HepG2 (cell line): Measurements from ENCODE around the gene DNAJC28. TPM values are rescaled to one million over a fixed set of nuclear protein-coding genes. Genes with fewer than 3 reads are reported as not detected.
A peak's percentile ranks its signal among the peaks of the same experiment; 100 is the strongest.

Experiments
- BRD4 ChIP-seq: sonication (generic); formaldehyde crosslinking; IDR thresholded peaks from 2 replicates; pipeline ENCODE4 v1.4.0; 2020; ENCODE audit warnings: missing genetic modification reagents
- CREB1 ChIP-seq, 2 experiments: fragments of 450-650 bp in 1 of 2; IDR thresholded peaks; 2 replicates each; pipeline ENCODE4 v1.6.1; 2016 to 2017; ENCODE audit warnings: control low read depth in 1 of 2, mild to moderate bottlenecking in 1 of 2, missing compliant biosample characterization in 1 of 2, missing genetic modification characterization in 1 of 2
- CREM ChIP-seq, 2 experiments: sonication (generic) in 1 of 2; formaldehyde crosslinking in 1 of 2; IDR thresholded peaks; 2 replicates each; pipeline versions ENCODE4 v1.4.0 to v1.6.1; 2016 to 2020; ENCODE audit warnings: antibody characterized with exemption in 1 of 2, mild to moderate bottlenecking in 1 of 2, missing genetic modification reagents in 1 of 2
- GABPB1 ChIP-seq: IDR thresholded peaks from 2 replicates; pipeline ENCODE4 v1.6.1; 2016; ENCODE audit warnings: mild to moderate bottlenecking, missing genetic modification reagents, moderate library complexity, missing compliant biosample characterization
- MED1 ChIP-seq: sonication (generic); formaldehyde crosslinking; IDR thresholded peaks from 2 replicates; pipeline ENCODE4 v1.4.0; 2020; ENCODE audit warnings: missing genetic modification reagents
- MEIS1 ChIP-seq: sonication (generic); formaldehyde crosslinking; IDR thresholded peaks from 2 replicates; pipeline ENCODE4 v1.9.0; 2021; ENCODE audit warnings: mild to moderate bottlenecking, missing genetic modification reagents, moderate library complexity, borderline replicate concordance
- SIX4 ChIP-seq: sonication (generic); formaldehyde crosslinking; IDR thresholded peaks from 2 replicates; pipeline ENCODE4 v1.4.0; 2020; ENCODE audit warnings: missing genetic modification reagents
- SRF ChIP-seq: IDR thresholded peaks from 2 replicates; pipeline ENCODE4 v1.6.1; 2011; ENCODE audit warnings: mild to moderate bottlenecking, low read depth, low read length, moderate library complexity
- ZMYM2 ChIP-seq: sonication (generic); formaldehyde crosslinking; IDR thresholded peaks from 2 replicates; pipeline ENCODE4 v1.8.0; 2022; ENCODE audit warnings: mild to moderate bottlenecking, missing genetic modification reagents
- ZNF430 ChIP-seq: sonication (generic); formaldehyde crosslinking; IDR thresholded peaks from 2 replicates; pipeline ENCODE4 v1.9.0; 2021; ENCODE audit warnings: mild to moderate bottlenecking, missing genetic modification reagents
- ZNF556 ChIP-seq: sonication (generic); formaldehyde crosslinking; IDR thresholded peaks from 2 replicates; pipeline ENCODE4 v1.4.0; 2020; ENCODE audit warnings: mild to moderate bottlenecking, missing genetic modification reagents, borderline replicate concordance
- ZNF782 ChIP-seq: sonication (generic); formaldehyde crosslinking; IDR thresholded peaks from 2 replicates; pipeline ENCODE4 v1.4.0; 2020; ENCODE audit warnings: missing genetic modification reagents, mild to moderate bottlenecking, borderline replicate concordance
- polyA plus RNA-seq, 8 experiments: library from polyadenylated mRNA; depleted of rRNA in 3 of 8; stranded (reverse) in 7 of 8; unstranded in 1 of 8; fragments of >200 nt; fragmentation: Illumina TruSeq in 4 of 8; extraction: Trizol in 4 of 8; gene quantifications; 2 replicates each; pipeline versions ENCODE4 v1.2.1 to v1.2.3, GENCODE V29; 2011 to 2016; ENCODE audit warnings: low read depth in 4 of 8, missing spikeins in 1 of 8, mixed read lengths in 1 of 8; ENCODE audit not compliant: insufficient read depth in 1 of 8
- total RNA-seq, 5 experiments: library from RNA; depleted of rRNA; stranded (reverse); fragments of >200 nt; fragmentation: Illumina TruSeq; extraction: Trizol; gene quantifications; 2 replicates each; pipeline ENCODE4 v1.2.3, GENCODE V29; 2016; ENCODE audit warnings: low read depth in 1 of 5
- TF ChIP-seq, protein P1 (sequence below): sonication (generic); formaldehyde crosslinking; IDR thresholded peaks from 2 replicates; pipeline ENCODE4 v1.4.0; 2020; ENCODE audit warnings: missing genetic modification reagents
- TF ChIP-seq, protein P2 (sequence below): IDR thresholded peaks from 2 replicates; pipeline ENCODE4 v1.6.1; 2012; ENCODE audit warnings: inconsistent platforms
- TF ChIP-seq, protein P3 (sequence below): sonication (generic); IDR thresholded peaks from 2 replicates; pipeline ENCODE4 v1.6.1; 2016; ENCODE audit warnings: low read depth, borderline replicate concordance
- TF ChIP-seq, protein P4 (sequence below): IDR thresholded peaks from 2 replicates; pipeline ENCODE4 v1.4.0; 2020; ENCODE audit warnings: mild to moderate bottlenecking, missing genetic modification reagents
- TF ChIP-seq, protein P5 (sequence below): sonication (generic); formaldehyde crosslinking; IDR thresholded peaks from 2 replicates; pipeline ENCODE4 v1.4.0; 2020; ENCODE audit warnings: missing genetic modification reagents

DNAJC28 gene
- total and polyA plus RNA-seq, 2 of the 13 experiments (the other 11 are each of a cell fraction or from before 2014, with no cell fraction given), result 1.5 to 3.3 TPM

DNA sequence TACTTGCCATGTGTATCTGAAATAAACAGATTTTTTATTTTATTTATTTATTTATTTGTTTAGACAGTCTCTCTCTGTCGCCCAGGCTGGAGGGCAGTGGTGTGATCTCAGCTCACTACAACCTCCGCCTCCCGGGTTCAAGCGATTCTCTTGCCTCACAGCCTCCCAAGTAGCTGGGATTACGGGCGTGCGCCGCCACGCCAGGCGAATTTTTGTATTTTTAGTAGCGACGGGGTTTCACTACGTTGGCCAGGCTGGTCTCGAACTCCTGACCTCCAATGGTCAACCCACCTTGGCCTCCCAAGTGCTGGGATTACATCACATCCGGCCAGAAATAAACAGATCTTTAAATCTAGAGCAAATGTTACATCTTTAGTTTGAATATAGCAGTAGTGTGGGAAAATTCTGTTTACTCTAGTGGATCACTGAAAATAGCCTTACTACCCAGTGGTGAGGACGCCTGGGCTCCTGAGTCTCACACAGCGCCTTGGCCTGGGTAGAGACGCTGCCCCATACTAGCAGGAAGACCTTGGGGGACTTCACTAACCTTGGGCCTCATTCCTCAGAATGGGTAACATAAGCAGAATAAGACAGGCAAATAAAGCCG lies 49.7 kb upstream of the DNAJC28 start (continued):
- TF ChIP-seq, protein P1, sequence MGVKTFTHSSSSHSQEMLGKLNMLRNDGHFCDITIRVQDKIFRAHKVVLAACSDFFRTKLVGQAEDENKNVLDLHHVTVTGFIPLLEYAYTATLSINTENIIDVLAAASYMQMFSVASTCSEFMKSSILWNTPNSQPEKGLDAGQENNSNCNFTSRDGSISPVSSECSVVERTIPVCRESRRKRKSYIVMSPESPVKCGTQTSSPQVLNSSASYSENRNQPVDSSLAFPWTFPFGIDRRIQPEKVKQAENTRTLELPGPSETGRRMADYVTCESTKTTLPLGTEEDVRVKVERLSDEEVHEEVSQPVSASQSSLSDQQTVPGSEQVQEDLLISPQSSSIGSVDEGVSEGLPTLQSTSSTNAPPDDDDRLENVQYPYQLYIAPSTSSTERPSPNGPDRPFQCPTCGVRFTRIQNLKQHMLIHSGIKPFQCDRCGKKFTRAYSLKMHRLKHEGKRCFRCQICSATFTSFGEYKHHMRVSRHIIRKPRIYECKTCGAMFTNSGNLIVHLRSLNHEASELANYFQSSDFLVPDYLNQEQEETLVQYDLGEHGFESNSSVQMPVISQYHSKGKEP (CRISPR knock-in tag), result no peak
- TF ChIP-seq SIX4 (CRISPR knock-in tag) (no peak), ZNF782 (CRISPR knock-in tag) (0 out of 2 replicates have a peak, but pooled peaks have one; percentile 7), ZNF430 (CRISPR knock-in tag) (peak; percentile 5; the same call in 1 of the 2 replicates), ZNF556 (CRISPR knock-in tag) (0 out of 2 replicates have a peak, but pooled peaks have one; percentile 5), MED1 (CRISPR knock-in tag) (0 out of 2 replicates have a peak, but pooled peaks have one; percentile 19), MEIS1 (CRISPR knock-in tag) (0 out of 2 replicates have a peak, but pooled peaks have one; percentile 16), GABPB1 (CRISPR knock-in tag) (peak; percentile 28; the same call in 1 of the 2 replicates), BRD4 (CRISPR knock-in tag) (no peak), ZMYM2 (peak; percentile 75), SRF (no peak), CREM (IDR thresholded peaks at IDR 0.05) (peak; percentile 28; the same call in 1 of the 2 replicates), CREM (CRISPR knock-in tag; IDR thresholded peaks at IDR 0.05) (no peak), CREB1 (IDR thresholded peaks at IDR 0.05) (no peak), CREB1 (CRISPR knock-in tag; IDR thresholded peaks at IDR 0.05) (peak; percentile 69)
- TF ChIP-seq, protein P2, sequence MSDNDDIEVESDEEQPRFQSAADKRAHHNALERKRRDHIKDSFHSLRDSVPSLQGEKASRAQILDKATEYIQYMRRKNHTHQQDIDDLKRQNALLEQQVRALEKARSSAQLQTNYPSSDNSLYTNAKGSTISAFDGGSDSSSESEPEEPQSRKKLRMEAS, result no peak
- TF ChIP-seq, protein P3, sequence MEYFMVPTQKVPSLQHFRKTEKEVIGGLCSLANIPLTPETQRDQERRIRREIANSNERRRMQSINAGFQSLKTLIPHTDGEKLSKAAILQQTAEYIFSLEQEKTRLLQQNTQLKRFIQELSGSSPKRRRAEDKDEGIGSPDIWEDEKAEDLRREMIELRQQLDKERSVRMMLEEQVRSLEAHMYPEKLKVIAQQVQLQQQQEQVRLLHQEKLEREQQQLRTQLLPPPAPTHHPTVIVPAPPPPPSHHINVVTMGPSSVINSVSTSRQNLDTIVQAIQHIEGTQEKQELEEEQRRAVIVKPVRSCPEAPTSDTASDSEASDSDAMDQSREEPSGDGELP, result no peak
- TF ChIP-seq, protein P4, sequence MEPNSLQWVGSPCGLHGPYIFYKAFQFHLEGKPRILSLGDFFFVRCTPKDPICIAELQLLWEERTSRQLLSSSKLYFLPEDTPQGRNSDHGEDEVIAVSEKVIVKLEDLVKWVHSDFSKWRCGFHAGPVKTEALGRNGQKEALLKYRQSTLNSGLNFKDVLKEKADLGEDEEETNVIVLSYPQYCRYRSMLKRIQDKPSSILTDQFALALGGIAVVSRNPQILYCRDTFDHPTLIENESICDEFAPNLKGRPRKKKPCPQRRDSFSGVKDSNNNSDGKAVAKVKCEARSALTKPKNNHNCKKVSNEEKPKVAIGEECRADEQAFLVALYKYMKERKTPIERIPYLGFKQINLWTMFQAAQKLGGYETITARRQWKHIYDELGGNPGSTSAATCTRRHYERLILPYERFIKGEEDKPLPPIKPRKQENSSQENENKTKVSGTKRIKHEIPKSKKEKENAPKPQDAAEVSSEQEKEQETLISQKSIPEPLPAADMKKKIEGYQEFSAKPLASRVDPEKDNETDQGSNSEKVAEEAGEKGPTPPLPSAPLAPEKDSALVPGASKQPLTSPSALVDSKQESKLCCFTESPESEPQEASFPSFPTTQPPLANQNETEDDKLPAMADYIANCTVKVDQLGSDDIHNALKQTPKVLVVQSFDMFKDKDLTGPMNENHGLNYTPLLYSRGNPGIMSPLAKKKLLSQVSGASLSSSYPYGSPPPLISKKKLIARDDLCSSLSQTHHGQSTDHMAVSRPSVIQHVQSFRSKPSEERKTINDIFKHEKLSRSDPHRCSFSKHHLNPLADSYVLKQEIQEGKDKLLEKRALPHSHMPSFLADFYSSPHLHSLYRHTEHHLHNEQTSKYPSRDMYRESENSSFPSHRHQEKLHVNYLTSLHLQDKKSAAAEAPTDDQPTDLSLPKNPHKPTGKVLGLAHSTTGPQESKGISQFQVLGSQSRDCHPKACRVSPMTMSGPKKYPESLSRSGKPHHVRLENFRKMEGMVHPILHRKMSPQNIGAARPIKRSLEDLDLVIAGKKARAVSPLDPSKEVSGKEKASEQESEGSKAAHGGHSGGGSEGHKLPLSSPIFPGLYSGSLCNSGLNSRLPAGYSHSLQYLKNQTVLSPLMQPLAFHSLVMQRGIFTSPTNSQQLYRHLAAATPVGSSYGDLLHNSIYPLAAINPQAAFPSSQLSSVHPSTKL (CRISPR knock-in tag), result peak; percentile 8; the same call in 1 of the 2 replicates
- TF ChIP-seq, protein P5, sequence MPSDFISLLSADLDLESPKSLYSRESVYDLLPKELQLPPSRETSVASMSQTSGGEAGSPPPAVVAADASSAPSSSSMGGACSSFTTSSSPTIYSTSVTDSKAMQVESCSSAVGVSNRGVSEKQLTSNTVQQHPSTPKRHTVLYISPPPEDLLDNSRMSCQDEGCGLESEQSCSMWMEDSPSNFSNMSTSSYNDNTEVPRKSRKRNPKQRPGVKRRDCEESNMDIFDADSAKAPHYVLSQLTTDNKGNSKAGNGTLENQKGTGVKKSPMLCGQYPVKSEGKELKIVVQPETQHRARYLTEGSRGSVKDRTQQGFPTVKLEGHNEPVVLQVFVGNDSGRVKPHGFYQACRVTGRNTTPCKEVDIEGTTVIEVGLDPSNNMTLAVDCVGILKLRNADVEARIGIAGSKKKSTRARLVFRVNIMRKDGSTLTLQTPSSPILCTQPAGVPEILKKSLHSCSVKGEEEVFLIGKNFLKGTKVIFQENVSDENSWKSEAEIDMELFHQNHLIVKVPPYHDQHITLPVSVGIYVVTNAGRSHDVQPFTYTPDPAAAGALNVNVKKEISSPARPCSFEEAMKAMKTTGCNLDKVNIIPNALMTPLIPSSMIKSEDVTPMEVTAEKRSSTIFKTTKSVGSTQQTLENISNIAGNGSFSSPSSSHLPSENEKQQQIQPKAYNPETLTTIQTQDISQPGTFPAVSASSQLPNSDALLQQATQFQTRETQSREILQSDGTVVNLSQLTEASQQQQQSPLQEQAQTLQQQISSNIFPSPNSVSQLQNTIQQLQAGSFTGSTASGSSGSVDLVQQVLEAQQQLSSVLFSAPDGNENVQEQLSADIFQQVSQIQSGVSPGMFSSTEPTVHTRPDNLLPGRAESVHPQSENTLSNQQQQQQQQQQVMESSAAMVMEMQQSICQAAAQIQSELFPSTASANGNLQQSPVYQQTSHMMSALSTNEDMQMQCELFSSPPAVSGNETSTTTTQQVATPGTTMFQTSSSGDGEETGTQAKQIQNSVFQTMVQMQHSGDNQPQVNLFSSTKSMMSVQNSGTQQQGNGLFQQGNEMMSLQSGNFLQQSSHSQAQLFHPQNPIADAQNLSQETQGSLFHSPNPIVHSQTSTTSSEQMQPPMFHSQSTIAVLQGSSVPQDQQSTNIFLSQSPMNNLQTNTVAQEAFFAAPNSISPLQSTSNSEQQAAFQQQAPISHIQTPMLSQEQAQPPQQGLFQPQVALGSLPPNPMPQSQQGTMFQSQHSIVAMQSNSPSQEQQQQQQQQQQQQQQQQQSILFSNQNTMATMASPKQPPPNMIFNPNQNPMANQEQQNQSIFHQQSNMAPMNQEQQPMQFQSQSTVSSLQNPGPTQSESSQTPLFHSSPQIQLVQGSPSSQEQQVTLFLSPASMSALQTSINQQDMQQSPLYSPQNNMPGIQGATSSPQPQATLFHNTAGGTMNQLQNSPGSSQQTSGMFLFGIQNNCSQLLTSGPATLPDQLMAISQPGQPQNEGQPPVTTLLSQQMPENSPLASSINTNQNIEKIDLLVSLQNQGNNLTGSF (CRISPR knock-in tag), result no peak
